AG04449 (cell line): Measurements from ENCODE around the gene LACRT.

Experiments
- CTCF ChIA-PET: fragments of 350-600 bp; formaldehyde crosslinking; extraction: SDS; loops from one replicate; lab custom pipeline; 2021; ENCODE audit warnings: antibody characterized with exemption; lab: Yijun Ruan, JAX
- POLR2A ChIA-PET: fragments of 400-600, 350-600 bp; formaldehyde crosslinking; extraction: SDS; loops from one replicate; lab custom pipeline; 2020; ENCODE audit warnings: antibody characterized with exemption, inconsistent platforms; lab: Yijun Ruan, JAX
- DNase-seq: peaks from one replicate; pipeline ENCODE4 v3.0.0-alpha.2; 2010; ENCODE audit warnings: low read depth, low spot score
- H3K4me3 ChIP-seq: 2 replicates; pipeline ENCODE4 v1.5.1; 2011; ENCODE audit warnings: low read depth, mild to moderate bottlenecking, control low read depth, low read length
- TF ChIP-seq, protein P1 (sequence below): IDR thresholded peaks from one replicate; pipeline ENCODE4 v1.5.1; 2011; ENCODE audit warnings: mild to moderate bottlenecking, moderate library complexity, low read length, control low read depth, inconsistent platforms; ENCODE audit not compliant: insufficient read depth; ENCODE audit errors: missing control alignments

LACRT gene

GRCh38 chr12:54658306-54659264, 23.9 kb upstream of the LACRT start:
- CTCF ChIA-PET, result interaction anchor here (1.6 to 1.8 kb wide), 3 partner anchors 10 to 79 kb away, joined by 3 to 6 read pairs (median 4); no protein-coding TSS in a partner anchor
- no peak for DNase-seq
- TF ChIP-seq, protein P1, sequence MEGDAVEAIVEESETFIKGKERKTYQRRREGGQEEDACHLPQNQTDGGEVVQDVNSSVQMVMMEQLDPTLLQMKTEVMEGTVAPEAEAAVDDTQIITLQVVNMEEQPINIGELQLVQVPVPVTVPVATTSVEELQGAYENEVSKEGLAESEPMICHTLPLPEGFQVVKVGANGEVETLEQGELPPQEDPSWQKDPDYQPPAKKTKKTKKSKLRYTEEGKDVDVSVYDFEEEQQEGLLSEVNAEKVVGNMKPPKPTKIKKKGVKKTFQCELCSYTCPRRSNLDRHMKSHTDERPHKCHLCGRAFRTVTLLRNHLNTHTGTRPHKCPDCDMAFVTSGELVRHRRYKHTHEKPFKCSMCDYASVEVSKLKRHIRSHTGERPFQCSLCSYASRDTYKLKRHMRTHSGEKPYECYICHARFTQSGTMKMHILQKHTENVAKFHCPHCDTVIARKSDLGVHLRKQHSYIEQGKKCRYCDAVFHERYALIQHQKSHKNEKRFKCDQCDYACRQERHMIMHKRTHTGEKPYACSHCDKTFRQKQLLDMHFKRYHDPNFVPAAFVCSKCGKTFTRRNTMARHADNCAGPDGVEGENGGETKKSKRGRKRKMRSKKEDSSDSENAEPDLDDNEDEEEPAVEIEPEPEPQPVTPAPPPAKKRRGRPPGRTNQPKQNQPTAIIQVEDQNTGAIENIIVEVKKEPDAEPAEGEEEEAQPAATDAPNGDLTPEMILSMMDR, result peak; percentile 57
- POLR2A ChIA-PET, result no interaction called here
- H3K4me3 ChIP-seq, result no peak overlapping the region

- TF ChIP-seq, protein P1, result no peak
- POLR2A ChIA-PET, result no interaction called here
- H3K4me3 ChIP-seq, result no peak overlapping the region
- no peak for DNase-seq
- CTCF ChIA-PET, result no interaction called here
Observed at GRCh38 chr12:54657105-54657607, 22.5 kb upstream of the LACRT start.

DNA sequence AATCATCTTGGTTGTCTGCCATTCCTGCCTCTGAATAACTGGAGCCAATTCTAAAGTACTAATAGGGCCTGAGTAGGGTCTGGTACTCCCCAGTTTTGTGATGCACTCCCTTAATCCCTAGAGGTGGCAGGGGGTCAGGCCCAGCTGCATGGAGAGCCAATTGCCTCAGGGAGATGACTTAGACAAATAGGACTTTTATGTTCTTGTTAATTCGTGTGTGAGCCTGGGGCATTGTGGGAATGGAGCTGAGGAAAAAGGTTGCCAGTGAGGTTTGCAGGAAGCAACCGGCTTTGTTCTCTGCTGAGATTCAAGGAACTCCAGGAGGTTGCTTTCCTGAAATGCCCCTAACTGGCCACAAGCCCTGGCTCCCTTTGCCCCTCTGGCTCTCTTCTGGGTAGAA, 20.2 kb upstream of the LACRT start:
- DNase-seq, result no peak
- POLR2A ChIA-PET, result no interaction called here
- TF ChIP-seq, protein P1, result no peak
- no peak overlapping the region for H3K4me3 ChIP-seq
- CTCF ChIA-PET, result no interaction called here

DNA sequence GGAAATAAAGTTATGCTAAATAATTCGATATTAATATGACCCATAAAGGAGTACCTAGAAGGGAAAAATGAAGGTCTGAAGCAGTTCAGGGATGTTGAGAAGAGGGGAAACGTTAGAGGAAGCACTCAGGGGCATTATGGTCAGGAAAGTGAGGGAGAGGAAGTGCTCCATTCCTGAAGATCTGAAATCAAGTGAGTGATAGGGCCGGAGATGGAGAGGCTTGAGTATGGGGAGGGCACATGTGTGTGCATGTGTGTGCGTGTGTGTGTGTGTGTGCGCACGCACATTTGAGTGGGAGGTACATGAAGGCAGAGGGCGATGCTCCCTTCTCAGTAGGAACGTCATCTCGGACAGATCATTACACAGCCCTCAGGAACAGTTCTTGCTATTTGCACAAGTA, 18.3 kb upstream of the LACRT start:
- CTCF ChIA-PET, result no interaction called here
- H3K4me3 ChIP-seq, result no peak overlapping the region
- POLR2A ChIA-PET, result no interaction called here
- no peak for DNase-seq
- TF ChIP-seq, protein P1, result no peak

GRCh38 chr12:54650889-54651288, 16.2 kb upstream of the LACRT start:
- no peak for DNase-seq
- ChIA-PET POLR2A (no interaction called here), CTCF (no interaction called here)
- no peak overlapping the region for H3K4me3 ChIP-seq
- TF ChIP-seq, protein P1, result no peak

- no peak overlapping the region for H3K4me3 ChIP-seq
- ChIA-PET POLR2A (no interaction called here), CTCF (no interaction called here)
- TF ChIP-seq, protein P1, result no peak
- no peak for DNase-seq
Observed at GRCh38 chr12:54650409-54650808, 15.7 kb upstream of the LACRT start.
